ENCODE measurements around the gene ACAP3.

Gene ACAP3

GRCh38 chr1:1337793-1338147 lies 30.0 kb upstream of the ACAP3 start:
- no peak overlapping the region for H3K4me3 Mint-ChIP-seq

GRCh38 chr1:1336931-1337792 lies 29.4 kb upstream of the ACAP3 start:
- H3K36me3 Mint-ChIP-seq (ENCODE audit: low read depth) = peaks cover 82% of the 10 kb centered on the region
- no peak overlapping the region for H3K27ac Mint-ChIP-seq
- no peaks in the 10 kb centered on the region for H3K9me3 Mint-ChIP-seq
- intact Hi-C loops (cut with micrococcal nuclease) = no loop called here
- H3K27me3 Mint-ChIP-seq = no peaks in the 10 kb centered on the region
- no peaks in the 10 kb centered on the region for H3K4me1 Mint-ChIP-seq (ENCODE audit: low read depth)
- H3K4me3 Mint-ChIP-seq = no peak overlapping the region

More at GRCh38 chr1:1337793-1338147, 30.0 kb upstream of the ACAP3 start:
- Mint-ChIP-seq H3K4me1 (ENCODE audit: low read depth) (peaks cover 2% of the 10 kb centered on the region), H3K27ac (no peak overlapping the region), H3K36me3 (ENCODE audit: low read depth) (peaks cover 82% of the 10 kb centered on the region), H3K9me3 (no peaks in the 10 kb centered on the region), H3K27me3 (no peaks in the 10 kb centered on the region)
- intact Hi-C loops (cut with micrococcal nuclease) = no loop called here

GRCh38 chr1:1336446-1336845 lies 28.7 kb upstream of the ACAP3 start:
- intact Hi-C loops (cut with micrococcal nuclease) = no loop called here
- H3K36me3 Mint-ChIP-seq (ENCODE audit: low read depth) = peaks cover 77% of the 10 kb centered on the region
- H3K27ac Mint-ChIP-seq = no peak overlapping the region
- no peaks in the 10 kb centered on the region for H3K4me1 Mint-ChIP-seq (ENCODE audit: low read depth)
- H3K27me3 Mint-ChIP-seq = no peaks in the 10 kb centered on the region
- H3K9me3 Mint-ChIP-seq = no peaks in the 10 kb centered on the region
- H3K4me3 Mint-ChIP-seq = no peak overlapping the region

GRCh38 chr1:1335792-1336248 lies 28.1 kb upstream of the ACAP3 start:
- Mint-ChIP-seq H3K9me3 (no peaks in the 10 kb centered on the region), H3K4me1 (ENCODE audit: low read depth) (no peaks in the 10 kb centered on the region), H3K27ac (no peak overlapping the region), H3K36me3 (ENCODE audit: low read depth) (peaks cover 71% of the 10 kb centered on the region), H3K4me3 (no peak overlapping the region), H3K27me3 (no peaks in the 10 kb centered on the region)
- intact Hi-C loops (cut with micrococcal nuclease) = no loop called here

- Mint-ChIP-seq H3K36me3 (ENCODE audit: low read depth) (peaks cover 65% of the 10 kb centered on the region), H3K27ac (no peak overlapping the region), H3K9me3 (no peaks in the 10 kb centered on the region), H3K27me3 (no peaks in the 10 kb centered on the region), H3K4me1 (ENCODE audit: low read depth) (no peaks in the 10 kb centered on the region), H3K4me3 (no peak overlapping the region)
- intact Hi-C loops (cut with micrococcal nuclease) = no loop called here
Observed at GRCh38 chr1:1335283-1335682, 27.6 kb upstream of the ACAP3 start.

GRCh38 chr1:1334835-1335234 lies 27.1 kb upstream of the ACAP3 start:
- no peak overlapping the region for H3K4me3 Mint-ChIP-seq
- H3K9me3 Mint-ChIP-seq = no peaks in the 10 kb centered on the region
- H3K27ac Mint-ChIP-seq = no peak overlapping the region
- H3K27me3 Mint-ChIP-seq = no peaks in the 10 kb centered on the region
- peaks cover 61% of the 10 kb centered on the region for H3K36me3 Mint-ChIP-seq (ENCODE audit: low read depth)
- intact Hi-C loops (cut with micrococcal nuclease) = no loop called here
- no peaks in the 10 kb centered on the region for H3K4me1 Mint-ChIP-seq (ENCODE audit: low read depth)

- Mint-ChIP-seq H3K27me3 (no peaks in the 10 kb centered on the region), H3K9me3 (no peaks in the 10 kb centered on the region), H3K27ac (no peak overlapping the region), H3K36me3 (ENCODE audit: low read depth) (peaks cover 56% of the 10 kb centered on the region), H3K4me1 (ENCODE audit: low read depth) (no peaks in the 10 kb centered on the region), H3K4me3 (no peak overlapping the region)
- intact Hi-C loops (cut with micrococcal nuclease) = no loop called here
Observed at GRCh38 chr1:1333551-1334241, 26.0 kb upstream of the ACAP3 start.

- intact Hi-C loops (cut with micrococcal nuclease) = no loop called here
- no peak overlapping the region for H3K4me3 Mint-ChIP-seq
Observed at GRCh38 chr1:1332774-1333480, 25.2 kb upstream of the ACAP3 start.

GRCh38 chr1:1332031-1332755 lies 24.5 kb upstream of the ACAP3 start:
- Mint-ChIP-seq H3K4me3 (no peak overlapping the region), H3K36me3 (ENCODE audit: low read depth) (peaks cover 56% of the 10 kb centered on the region), H3K4me1 (ENCODE audit: low read depth) (no peaks in the 10 kb centered on the region), H3K27ac (no peak overlapping the region), H3K9me3 (no peaks in the 10 kb centered on the region), H3K27me3 (no peaks in the 10 kb centered on the region)
- intact Hi-C loops (cut with micrococcal nuclease) = no loop called here

More at GRCh38 chr1:1332774-1333480, 25.2 kb upstream of the ACAP3 start:
- Mint-ChIP-seq H3K36me3 (ENCODE audit: low read depth) (peaks cover 56% of the 10 kb centered on the region), H3K4me1 (ENCODE audit: low read depth) (no peaks in the 10 kb centered on the region), H3K27me3 (no peaks in the 10 kb centered on the region), H3K27ac (no peak overlapping the region), H3K9me3 (no peaks in the 10 kb centered on the region)

- H3K36me3 Mint-ChIP-seq (ENCODE audit: low read depth) = peaks cover 56% of the 10 kb centered on the region
- H3K4me3 Mint-ChIP-seq = no peak within 1 kb of the TSS
- no peaks in the 10 kb centered on the region for H3K9me3 Mint-ChIP-seq
- intact Hi-C loops (cut with micrococcal nuclease) = no loop called here
- H3K4me1 Mint-ChIP-seq (ENCODE audit: low read depth) = peaks cover 1% of the 10 kb centered on the region
- no peaks in the 10 kb centered on the region for H3K27me3 Mint-ChIP-seq
- H3K27ac Mint-ChIP-seq = no peak within 1 kb of the TSS
Observed at GRCh38 chr1:1331068-1331965, 23.6 kb upstream of the ACAP3 start, which contains the start of gene TAS1R3. TSS of gene TAS1R3 (plus strand) at chr1:1331280. CDS start at chr1:1331346, 66 bp downstream.

GRCh38 chr1:1330366-1331067 lies 22.8 kb upstream of the ACAP3 start:
- H3K4me3 Mint-ChIP-seq = no peak overlapping the region
- no peaks in the 10 kb centered on the region for H3K27me3 Mint-ChIP-seq
- peaks cover 9% of the 10 kb centered on the region for H3K4me1 Mint-ChIP-seq (ENCODE audit: low read depth)
- no peak overlapping the region for H3K27ac Mint-ChIP-seq
- H3K36me3 Mint-ChIP-seq (ENCODE audit: low read depth) = peaks cover 49% of the 10 kb centered on the region
- intact Hi-C loops (cut with micrococcal nuclease) = no loop called here
- no peaks in the 10 kb centered on the region for H3K9me3 Mint-ChIP-seq
